Nephron (organoid): ENCODE results near the gene ARRB1.
"Not testable (repeated sequence)": the region's sequence is repeated elsewhere in the genome, so short reads cannot be mapped to it uniquely, and the experiment has no call there.

ENCODE experiments used
- H3K27ac Mint-ChIP-seq, 3 experiments: 2 replicates each; pipeline ENCODE4 v1.8.0; 2020; ENCODE audit warnings: mixed read lengths in 3 of 3, mild to moderate bottlenecking in 2 of 3, moderate library complexity in 1 of 3
- H3K27me3 Mint-ChIP-seq: 2 replicates; pipeline ENCODE4 v1.8.0; 2021; ENCODE audit warnings: low read depth, mild to moderate bottlenecking, moderate library complexity, mixed read lengths
- H3K36me3 Mint-ChIP-seq: 2 replicates; pipeline ENCODE4 v1.8.0; 2020; ENCODE audit warnings: low read depth, mixed read lengths
- H3K4me1 Mint-ChIP-seq: 2 replicates; pipeline ENCODE4 v1.8.0; 2020; ENCODE audit warnings: mixed read lengths
- H3K4me3 Mint-ChIP-seq, 3 experiments: 2 replicates each; pipeline ENCODE4 v1.8.0; 2020; ENCODE audit warnings: mild to moderate bottlenecking in 3 of 3, mixed read lengths in 3 of 3, moderate library complexity in 2 of 3
- H3K9me3 Mint-ChIP-seq: 2 replicates; pipeline ENCODE4 v1.8.0; 2020; ENCODE audit warnings: mixed read lengths
- TF ChIP-seq, protein P1 (sequence below), 3 experiments: fragments of 200-600 bp; sonication (generic); IDR thresholded peaks; one replicate each; pipeline ENCODE4 v1.5.0; 2021; ENCODE audit warnings: antibody characterized with exemption in 3 of 3; ENCODE audit not compliant: unreplicated experiment in 3 of 3

Gene ARRB1

DNA sequence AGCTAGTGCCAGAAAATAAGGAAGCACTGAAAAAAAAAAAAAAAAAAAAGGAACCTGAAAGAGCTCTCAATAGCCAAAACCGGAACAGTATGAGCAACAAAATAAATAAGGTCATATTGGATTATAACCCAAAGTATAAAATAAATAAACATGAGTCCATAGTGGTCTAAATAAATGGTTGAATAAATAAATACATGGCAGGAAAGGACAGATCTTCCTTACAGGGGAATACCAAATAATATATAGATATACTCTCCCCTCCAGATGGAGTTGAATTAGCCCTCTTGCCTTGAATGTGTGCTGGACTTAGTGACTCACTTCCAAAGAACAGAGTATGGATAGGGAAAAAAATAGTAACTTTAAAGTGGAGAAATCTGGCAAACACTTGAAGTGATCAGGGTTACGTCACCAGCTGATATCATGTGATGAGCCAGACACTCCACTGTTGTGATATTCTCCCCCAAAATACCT is 14.3 kb upstream of the ARRB1 start:
- Mint-ChIP-seq H3K27me3 (peaks cover 3% of the 10 kb centered on the region), H3K36me3 (no peaks in the 10 kb centered on the region), H3K27ac (no peak overlapping the region), H3K9me3 (peaks cover 6% of the 10 kb centered on the region), H3K4me3 (no peak overlapping the region), H3K4me1 (no peaks in the 10 kb centered on the region)
- TF ChIP-seq, protein P1, sequence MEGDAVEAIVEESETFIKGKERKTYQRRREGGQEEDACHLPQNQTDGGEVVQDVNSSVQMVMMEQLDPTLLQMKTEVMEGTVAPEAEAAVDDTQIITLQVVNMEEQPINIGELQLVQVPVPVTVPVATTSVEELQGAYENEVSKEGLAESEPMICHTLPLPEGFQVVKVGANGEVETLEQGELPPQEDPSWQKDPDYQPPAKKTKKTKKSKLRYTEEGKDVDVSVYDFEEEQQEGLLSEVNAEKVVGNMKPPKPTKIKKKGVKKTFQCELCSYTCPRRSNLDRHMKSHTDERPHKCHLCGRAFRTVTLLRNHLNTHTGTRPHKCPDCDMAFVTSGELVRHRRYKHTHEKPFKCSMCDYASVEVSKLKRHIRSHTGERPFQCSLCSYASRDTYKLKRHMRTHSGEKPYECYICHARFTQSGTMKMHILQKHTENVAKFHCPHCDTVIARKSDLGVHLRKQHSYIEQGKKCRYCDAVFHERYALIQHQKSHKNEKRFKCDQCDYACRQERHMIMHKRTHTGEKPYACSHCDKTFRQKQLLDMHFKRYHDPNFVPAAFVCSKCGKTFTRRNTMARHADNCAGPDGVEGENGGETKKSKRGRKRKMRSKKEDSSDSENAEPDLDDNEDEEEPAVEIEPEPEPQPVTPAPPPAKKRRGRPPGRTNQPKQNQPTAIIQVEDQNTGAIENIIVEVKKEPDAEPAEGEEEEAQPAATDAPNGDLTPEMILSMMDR (IDR thresholded peaks at IDR 0.05; ENCODE audit: unreplicated experiment in 3 of 3), result no peak

- not testable (repeated sequence) for H3K27me3 Mint-ChIP-seq, H3K9me3 Mint-ChIP-seq, H3K4me1 Mint-ChIP-seq, H3K36me3 Mint-ChIP-seq, H3K4me3 Mint-ChIP-seq, H3K27ac Mint-ChIP-seq
These were observed 10.8 kb upstream of the ARRB1 start for GRCh38 chr11:75362285-75362684.

DNA sequence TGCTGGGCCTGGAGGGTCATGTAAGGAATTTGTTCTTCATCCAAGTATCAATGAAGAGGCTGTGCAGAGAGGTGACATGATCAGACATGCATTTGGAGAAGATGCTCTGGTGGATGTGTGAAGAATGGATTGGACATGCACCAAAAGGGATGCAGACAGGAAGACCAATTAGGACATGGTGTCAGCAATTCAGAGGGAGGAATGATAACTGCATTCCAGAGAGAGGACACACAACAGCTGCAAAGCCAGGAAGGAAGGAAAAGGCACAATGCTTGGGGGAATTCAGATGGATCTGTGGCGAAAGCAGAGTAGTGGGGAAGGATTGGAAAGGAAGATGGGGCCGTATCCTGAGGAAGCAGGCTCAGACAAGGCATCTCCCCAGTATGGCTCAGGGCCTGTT is 5.2 kb upstream of the ARRB1 start:
- Mint-ChIP-seq H3K4me1 (peaks cover 13% of the 10 kb centered on the region), H3K4me3 (peak overlapping the region in 1 of 3 experiments; percentile 2), H3K36me3 (no peaks in the 10 kb centered on the region), H3K27ac (peak overlapping the region in 2 of 3 experiments; percentile 12 to 15), H3K27me3 (peaks cover 8% of the 10 kb centered on the region), H3K9me3 (no peaks in the 10 kb centered on the region)
- TF ChIP-seq, protein P1 (IDR thresholded peaks at IDR 0.05; ENCODE audit: unreplicated experiment in 3 of 3), result no peak

DNA sequence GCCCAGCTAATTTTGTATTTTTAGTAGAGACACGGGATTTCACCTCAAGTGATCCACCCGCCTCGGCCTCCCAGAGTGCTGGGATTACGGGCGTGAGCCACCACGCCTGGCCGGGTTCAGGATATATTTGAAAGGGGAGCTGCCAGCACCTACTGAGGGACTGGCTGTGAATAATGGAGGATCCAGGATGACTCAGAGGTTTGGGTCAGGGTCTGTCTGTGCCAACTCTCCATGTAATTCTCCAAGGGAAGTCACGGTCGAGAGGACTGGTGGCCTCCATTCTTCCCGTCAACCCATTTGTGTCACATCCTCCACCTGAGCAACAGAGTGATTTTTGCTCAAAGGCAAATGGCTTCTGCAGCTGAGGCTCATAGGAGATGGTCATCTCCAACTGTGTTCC is 3.6 kb upstream of the ARRB1 start:
- Mint-ChIP-seq H3K4me1 (peaks cover 23% of the 10 kb centered on the region), H3K4me3 (peak overlapping the region in 1 of 3 experiments; percentile 24), H3K27ac (no peak overlapping the region), H3K27me3 (peaks cover 14% of the 10 kb centered on the region), H3K9me3 (no peaks in the 10 kb centered on the region), H3K36me3 (no peaks in the 10 kb centered on the region)
- TF ChIP-seq, protein P1 (IDR thresholded peaks at IDR 0.05; ENCODE audit: unreplicated experiment in 3 of 3), result no peak

- peak overlapping the region; percentile 86 to 93 (median 91) for H3K4me3 Mint-ChIP-seq
These were observed 1.2 kb upstream of the ARRB1 start for GRCh38 chr11:75352588-75353206.

GRCh38 chr11:75351791-75352587 is 528 bp upstream of the ARRB1 start:
- H3K27ac Mint-ChIP-seq, result peak overlapping the region; percentile 85 to 96 (median 90)
- peaks cover 50% of the 10 kb centered on the region for H3K4me1 Mint-ChIP-seq
- H3K9me3 Mint-ChIP-seq, result no peaks in the 10 kb centered on the region
- no peaks in the 10 kb centered on the region for H3K36me3 Mint-ChIP-seq
- peak overlapping the region; percentile 86 to 93 (median 91) for H3K4me3 Mint-ChIP-seq
- peaks cover 14% of the 10 kb centered on the region for H3K27me3 Mint-ChIP-seq
- TF ChIP-seq, protein P1 (IDR thresholded peaks at IDR 0.05; ENCODE audit: unreplicated experiment in 3 of 3), result no peak

More at GRCh38 chr11:75352588-75353206, 1.2 kb upstream of the ARRB1 start:
- peak overlapping the region; percentile 85 to 96 (median 90) for H3K27ac Mint-ChIP-seq
- peaks cover 14% of the 10 kb centered on the region for H3K27me3 Mint-ChIP-seq
- no peaks in the 10 kb centered on the region for H3K36me3 Mint-ChIP-seq
- H3K4me1 Mint-ChIP-seq, result peaks cover 44% of the 10 kb centered on the region
- TF ChIP-seq, protein P1 (IDR thresholded peaks at IDR 0.05; ENCODE audit: unreplicated experiment in 3 of 3), result no peak
- H3K9me3 Mint-ChIP-seq, result no peaks in the 10 kb centered on the region
